G401.6 (cell line): Measurements from ENCODE around the gene HNRNPK.

Experiments used
- FAIRE-seq: peaks from 2 replicates; lab custom pipeline; 2012; peaks lifted over from hg19 to GRCh38; lab: Jason Lieb, UNC

The HNRNPK gene

DNA sequence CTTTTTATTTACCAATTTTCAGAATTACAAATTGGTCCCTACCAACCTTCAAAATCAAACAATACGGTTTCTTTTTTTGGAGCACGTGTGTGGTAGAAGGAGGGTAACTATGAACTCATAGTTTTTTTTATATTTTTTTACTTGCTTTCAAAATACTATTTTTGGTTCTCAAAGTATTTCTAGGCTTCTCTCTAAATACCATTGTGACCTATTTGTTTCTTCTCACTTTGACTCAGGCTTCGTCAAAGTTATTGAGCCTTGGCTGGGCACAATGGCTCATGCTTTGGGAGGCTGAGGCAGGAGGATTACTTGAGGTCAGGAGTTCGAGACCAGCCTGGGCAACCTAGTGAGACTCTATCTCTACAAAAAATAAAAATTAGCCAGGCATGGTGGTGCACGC is 47.2 kb downstream of the HNRNPK start:
- FAIRE-seq, result no peak

DNA sequence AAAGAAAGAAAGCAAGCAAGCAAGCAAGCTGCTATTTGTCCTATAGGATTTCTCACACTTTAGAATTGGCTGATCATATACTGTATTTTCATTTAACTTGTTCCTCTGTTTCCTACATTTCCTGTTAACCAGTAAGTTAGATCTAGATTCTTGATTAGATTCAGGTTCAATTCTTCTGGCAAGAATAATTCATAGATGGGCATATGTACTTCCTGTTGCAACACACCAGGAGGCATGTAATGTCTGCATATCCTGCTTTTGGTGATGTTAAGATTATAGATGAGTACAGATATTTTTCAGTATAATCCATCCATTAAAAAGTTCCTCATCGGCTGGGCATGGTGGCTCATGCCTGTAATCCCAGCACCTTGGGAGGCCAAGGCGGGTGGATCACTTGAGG is 48.0 kb downstream of the HNRNPK start:
- FAIRE-seq, result no peak

- no peak for FAIRE-seq
These were observed 49.1 kb downstream of the HNRNPK start for GRCh38 chr9:83930881-83931280.

- FAIRE-seq, result no peak
These were observed 52.4 kb downstream of the HNRNPK start for GRCh38 chr9:83927591-83927990.

DNA sequence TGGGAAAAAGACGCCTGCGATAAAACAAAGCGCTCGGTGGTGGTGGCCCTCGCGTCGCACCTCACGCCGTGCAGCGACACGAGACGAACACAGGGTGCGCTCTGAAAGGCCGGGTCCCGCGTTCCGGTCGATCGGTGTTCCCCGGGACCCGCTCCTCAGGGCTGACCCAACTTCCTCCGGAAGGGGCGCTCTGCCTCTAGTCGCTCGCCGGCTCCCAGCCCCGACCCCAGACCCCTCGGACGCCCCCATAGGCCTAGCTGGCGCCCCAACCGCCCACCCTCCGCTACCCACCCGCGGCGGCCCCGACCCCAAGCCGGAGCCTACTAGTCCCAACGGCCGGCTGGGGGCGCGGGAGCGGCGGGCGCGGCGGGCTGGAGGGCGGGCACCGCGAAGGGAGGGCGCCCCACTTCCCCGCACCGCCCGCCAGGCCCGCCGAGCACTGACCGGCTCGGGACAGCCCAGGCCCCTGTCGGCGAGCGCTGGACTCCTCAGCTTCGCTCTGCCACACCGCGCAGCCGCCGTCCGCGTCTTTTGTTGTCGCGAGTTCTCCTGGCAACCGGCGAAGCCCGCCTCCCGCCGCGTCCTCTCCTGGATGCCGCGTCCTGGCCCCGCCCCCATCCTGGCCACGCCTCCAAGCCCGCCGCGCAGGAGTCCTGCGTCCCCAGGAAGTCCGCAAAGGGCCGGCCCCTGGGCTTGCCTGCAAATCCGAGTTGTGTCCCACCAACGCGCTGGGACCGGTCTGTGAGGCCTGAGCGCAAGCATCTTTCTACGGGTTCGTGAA is 58.9 kb downstream of the HNRNPK start, which contains the start of gene KIF27:
Gene KIF27 (minus strand): TSS at position 506 of the 781 bp plus-strand sequence. CDS start 5,841 bp downstream, outside the sequence.
- peak; percentile 95 for FAIRE-seq

GRCh38 chr9:83920469-83920926 is 59.5 kb downstream of the HNRNPK start:
- peak; percentile 69 for FAIRE-seq

- no peak for FAIRE-seq
These were observed 60.9 kb downstream of the HNRNPK start for GRCh38 chr9:83919111-83919510.
